GM18858 (cell line): ENCODE measurements around the gene WFDC1.

Source experiments
- ATAC-seq: cut with Tn5 transposase; IDR thresholded peaks from one replicate; pipeline ENCODE4 v1.9.1; 2021; ENCODE audit not compliant: unreplicated experiment

The WFDC1 gene

DNA sequence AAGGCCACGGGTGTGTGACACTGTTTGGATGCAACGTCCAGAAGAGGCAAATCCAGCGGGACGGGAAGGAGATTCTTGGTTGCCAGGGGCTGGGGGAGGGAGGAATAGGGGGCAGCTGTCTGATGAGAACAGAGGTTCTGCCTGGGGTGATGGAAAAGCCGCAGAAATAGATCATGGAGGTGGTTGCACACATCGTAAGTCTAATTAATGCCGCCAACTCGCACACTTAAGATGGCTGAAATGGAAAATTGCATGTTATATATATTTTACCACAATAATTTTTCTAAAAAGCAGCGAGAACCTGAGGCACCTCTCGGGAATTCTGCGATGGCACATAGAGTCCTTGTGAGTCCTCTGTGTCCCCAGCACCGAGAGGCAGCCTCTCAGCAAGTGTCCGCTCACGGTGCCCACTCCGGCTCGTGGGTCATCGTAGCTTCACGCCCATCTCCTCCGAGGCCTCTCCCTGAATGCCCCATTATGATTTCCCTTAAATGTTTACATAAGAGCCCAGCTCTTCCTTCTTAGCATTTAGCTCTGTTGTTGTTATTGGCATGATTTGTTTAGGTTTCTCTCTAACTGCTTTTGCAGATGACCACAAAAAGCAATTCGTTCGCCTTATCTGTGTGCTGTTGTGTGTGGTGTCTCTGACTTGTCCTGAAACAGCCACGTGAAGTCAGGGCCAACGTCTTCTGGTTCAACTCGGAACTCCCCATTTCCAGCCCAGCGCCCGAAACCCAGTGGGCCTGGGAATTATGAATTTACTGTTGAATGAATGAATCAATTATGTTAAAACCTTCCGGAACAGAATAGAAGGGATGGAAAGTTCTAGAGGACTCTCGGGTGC is 7.7 kb downstream of the WFDC1 start:
- ATAC-seq: no peak

DNA sequence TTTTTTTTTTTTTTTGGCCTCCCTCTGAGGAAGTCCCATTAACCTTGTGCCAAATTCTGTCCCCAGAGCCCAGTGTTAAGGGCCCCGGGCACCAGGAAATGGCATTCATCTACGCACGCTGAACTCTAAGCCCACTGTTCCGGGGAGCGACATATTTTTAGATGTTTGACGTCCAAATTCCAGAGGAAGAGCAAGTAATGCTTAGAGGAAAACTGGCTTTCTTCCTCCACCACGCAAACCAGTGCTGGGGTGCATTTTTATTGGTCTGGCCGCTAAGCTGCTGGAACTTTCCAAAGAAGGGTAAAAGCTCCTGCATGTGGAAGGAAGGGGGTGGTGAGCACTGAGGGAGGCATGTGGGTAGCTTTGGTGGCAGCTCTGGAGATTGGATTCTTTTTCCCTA is 8.3 kb downstream of the WFDC1 start:
- no peak for ATAC-seq

DNA sequence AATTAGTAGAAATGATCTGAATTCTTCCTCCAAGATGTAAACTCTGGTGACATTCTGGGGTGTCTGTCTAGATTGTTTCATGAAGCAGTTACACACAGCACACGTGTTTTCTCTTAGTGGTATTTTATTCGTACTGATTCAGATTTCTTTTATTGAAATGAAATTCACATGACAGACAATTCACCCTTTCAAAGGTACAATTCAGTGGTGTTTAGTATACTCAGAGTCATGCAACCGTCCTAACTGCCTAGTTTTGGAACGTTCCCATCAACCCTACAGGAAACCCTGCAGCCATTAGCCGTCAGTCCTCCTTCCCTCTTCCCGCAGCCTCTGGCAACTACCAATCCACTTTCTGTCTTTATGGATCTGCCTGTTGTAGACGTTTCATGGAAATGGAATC is 8.8 kb downstream of the WFDC1 start:
- no peak for ATAC-seq

DNA sequence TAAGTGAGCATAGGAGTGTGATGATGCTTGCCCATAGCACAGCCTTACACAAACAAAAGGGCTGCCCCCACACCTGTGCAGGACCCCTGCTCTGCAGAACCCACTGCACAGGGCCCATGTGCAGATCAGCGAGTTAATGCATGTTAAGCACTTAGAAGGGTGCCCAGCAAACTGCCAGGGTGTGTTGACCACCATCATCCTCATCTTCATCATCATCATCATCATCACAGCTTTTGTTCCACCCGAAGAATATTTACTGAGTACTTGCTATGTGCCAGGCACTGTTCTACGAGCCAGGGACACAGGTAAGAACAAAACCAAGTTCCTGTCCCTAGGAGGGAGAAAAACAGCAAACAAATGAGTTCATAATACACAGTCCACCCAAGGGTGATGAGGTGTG is 11.9 kb downstream of the WFDC1 start:
- ATAC-seq: no peak

- ATAC-seq: no peak
These were observed 12.7 kb downstream of the WFDC1 start for GRCh38 chr16:84307209-84307954.

DNA sequence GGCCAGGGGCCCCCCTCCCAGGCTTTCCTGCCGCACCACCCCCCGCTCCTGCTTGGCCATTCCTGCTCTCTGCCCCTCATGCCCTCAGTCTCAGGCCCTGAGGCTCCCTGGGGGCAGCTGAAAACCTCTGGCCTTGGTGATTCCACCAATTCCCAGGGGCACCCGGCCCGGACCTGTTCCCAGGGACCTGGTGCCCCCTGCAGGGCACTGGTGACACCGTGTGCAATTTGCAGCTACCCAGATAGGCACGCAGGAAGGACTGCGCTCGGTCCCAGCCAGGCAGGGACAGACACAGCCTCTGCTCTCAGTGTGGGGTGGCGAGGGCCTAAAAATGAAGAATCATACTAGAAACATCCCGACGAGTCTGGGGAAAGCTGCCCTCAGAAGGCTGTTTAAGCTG is 13.4 kb downstream of the WFDC1 start:
- ATAC-seq: no peak

DNA sequence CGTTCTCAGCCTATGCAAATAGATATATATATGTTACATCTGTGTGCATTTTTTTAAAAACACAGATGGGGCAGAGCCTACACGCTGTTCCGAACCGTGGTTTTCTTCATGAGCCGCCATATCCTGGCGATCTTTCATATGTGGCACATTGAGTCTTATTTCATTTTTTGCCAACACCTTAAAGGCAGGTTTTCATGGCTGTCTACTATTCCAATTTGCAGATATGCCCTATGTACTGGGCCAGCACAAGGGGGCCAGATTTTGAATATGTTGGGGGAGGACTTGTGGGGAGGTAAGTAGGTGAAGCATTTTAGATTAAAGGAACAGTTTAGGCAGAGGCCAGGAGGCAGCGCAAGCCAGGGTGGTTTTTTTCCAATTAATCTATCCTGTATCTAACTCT is 16.0 kb downstream of the WFDC1 start:
- no peak for ATAC-seq

- ATAC-seq: no peak
These were observed 18.2 kb downstream of the WFDC1 start for GRCh38 chr16:84312783-84313382.

- no peak for ATAC-seq
These were observed 19.2 kb downstream of the WFDC1 start for GRCh38 chr16:84313921-84314320.

GRCh38 chr16:84314373-84314772 is 19.7 kb downstream of the WFDC1 start:
- ATAC-seq: no peak

GRCh38 chr16:84314814-84315213 is 20.1 kb downstream of the WFDC1 start:
- ATAC-seq: no peak

GRCh38 chr16:84315422-84315821 is 20.7 kb downstream of the WFDC1 start:
- ATAC-seq: no peak

DNA sequence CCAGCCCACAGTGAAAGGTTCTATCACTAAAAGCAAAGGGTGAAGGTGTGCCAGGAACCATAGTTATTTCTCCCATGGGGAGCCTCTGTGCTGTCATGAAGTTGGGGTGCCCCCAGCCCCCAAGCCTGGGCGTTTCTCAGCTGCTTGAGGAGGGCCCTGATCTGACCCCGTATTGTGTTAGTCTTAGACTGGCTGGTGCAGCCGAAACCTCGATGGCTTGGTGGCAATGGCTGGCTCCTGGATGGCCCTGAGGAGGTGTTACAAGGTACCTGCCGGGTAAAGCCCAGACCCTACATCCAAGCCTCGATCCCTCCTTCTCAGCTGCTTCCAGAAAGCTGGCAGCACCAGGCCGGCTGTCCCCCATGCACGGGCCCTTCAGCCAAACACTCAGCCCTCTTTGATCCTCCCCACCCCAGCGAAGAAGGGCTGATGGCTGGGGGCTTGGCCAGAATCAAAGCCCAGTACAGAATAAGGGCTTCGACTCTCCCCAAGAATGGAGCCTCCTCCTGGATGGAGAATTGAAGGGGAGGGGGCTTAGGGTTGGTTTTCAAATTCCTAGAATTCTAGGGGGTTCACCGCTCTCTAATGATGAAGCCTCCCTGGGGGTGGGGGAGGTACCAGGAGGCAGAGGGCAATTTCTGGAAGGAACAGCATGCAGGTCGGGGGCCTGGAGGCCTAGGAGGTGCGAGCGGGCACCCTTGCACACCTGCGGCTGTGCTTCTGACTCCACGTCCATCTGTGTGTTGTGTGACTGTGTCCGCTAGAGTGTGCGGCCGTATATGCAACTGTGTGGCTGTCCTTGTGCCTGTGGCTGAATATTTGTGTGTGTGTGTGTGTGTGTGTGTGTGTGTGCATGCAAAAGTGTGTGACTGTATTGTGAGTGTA is 23.7 kb downstream of the WFDC1 start:
- ATAC-seq: no peak

- ATAC-seq: no peak
These were observed 24.6 kb downstream of the WFDC1 start for GRCh38 chr16:84319146-84319760.

- ATAC-seq: no peak
These were observed 25.8 kb downstream of the WFDC1 start for GRCh38 chr16:84320511-84320910.

GRCh38 chr16:84321932-84322331 is 27.3 kb downstream of the WFDC1 start:
- no peak for ATAC-seq

- ATAC-seq: no peak
These were observed 28.1 kb downstream of the WFDC1 start for GRCh38 chr16:84322749-84323148.

- ATAC-seq: no peak
These were observed 28.9 kb downstream of the WFDC1 start for GRCh38 chr16:84323606-84324005.

GRCh38 chr16:84324434-84325262 is 30.0 kb downstream of the WFDC1 start:
- no peak for ATAC-seq

DNA sequence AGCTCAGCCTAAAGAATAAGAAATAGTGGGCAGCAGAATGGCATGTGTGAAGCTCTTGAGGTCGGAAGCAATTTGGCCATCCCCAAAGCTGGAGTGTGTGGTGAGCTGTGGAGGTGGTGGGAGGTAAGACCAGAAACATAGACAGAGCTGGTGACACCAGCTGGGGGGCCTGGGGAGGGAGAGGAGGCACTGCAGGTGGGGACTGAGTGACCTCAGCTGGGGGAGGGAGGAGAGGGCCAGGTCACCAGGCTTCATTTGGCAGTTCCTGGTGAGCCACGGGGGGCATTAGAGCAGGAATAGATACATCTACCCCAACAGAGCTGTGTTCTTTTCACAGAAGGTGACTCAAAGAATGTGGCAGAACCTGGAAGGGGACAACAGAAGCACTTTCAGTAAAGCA is 31.9 kb downstream of the WFDC1 start:
- no peak for ATAC-seq
